Measurements from ENCODE around the gene TBCCD1.
"Not testable (repeated sequence)": the region's sequence is repeated elsewhere in the genome, so short reads cannot be mapped to it uniquely, and the experiment has no call there.

TBCCD1 gene

DNA sequence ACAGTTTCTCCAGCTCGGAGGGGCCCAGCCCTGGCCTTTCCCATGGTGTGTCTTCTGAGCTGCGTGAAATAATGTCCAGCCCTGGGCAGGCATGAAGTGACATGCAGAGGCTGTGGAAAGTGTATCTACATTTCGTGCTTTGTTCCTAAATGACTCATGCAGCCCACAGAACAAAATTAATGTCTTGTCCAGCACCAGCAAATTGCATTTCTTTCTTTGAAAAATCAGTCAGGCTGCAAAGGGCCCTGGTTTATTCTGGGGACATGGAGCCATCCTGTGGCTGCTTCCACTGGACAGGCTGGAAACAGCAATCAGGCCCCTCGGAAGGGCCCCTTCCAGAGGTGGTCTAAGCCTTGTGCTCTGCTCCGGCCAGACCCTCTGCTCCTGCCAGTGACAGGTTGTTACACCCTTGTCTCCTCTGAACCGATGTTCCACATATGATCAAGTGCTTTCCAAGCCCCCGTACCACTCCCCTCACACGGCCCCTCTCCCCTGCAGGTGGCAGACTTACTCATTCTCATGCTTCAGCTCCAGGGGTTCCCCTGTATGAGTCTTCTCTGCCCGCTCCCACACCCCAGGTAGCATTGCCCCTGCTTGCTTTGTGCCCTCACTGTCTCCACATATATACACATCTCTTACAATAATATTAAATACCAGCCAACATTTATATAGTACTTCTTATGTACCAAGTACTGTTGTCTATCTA is 56.6 kb downstream of the TBCCD1 start:
- DNase-seq (ENCODE audit: low spot score): peak; percentile 31
- peak; percentile 51 for TF ChIP-seq CTCF (IDR thresholded peaks at IDR 0.05; ENCODE audit: extremely low read depth, insufficient read depth, missing control alignments)
- in situ Hi-C loops (cut with MboI; ENCODE audit: low pct_unique_long_range_greater_than_20kb, low sequenced_read_pairs, unreplicated experiment): no loop called here

GRCh38 chr3:186509423-186509822 is 57.7 kb downstream of the TBCCD1 start:
- no peak for DNase-seq (ENCODE audit: low spot score)
- TF ChIP-seq CTCF (IDR thresholded peaks at IDR 0.05; ENCODE audit: extremely low read depth, insufficient read depth, missing control alignments): no peak
- in situ Hi-C loops (cut with MboI; ENCODE audit: low pct_unique_long_range_greater_than_20kb, low sequenced_read_pairs, unreplicated experiment): no loop called here

DNA sequence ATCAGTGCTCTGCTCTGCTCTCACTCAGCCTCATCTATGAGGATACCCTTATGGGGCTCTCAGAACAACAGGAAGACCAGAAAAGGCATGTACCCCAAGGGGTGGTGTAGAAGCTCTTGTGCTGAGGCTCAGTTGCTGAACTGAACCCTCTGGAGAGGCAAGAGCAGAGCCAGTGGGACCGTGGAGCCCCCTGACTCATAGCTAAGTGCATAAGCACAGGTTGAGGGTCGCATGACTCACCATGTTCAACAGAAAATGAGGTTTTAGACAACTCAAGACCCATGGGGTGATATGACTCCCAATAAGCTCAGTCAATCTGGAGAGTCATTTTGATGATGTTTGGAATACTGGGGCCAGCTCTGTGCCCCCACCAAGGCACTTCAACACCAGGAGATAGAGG is 60.3 kb downstream of the TBCCD1 start:
- in situ Hi-C loops (cut with MboI; ENCODE audit: low pct_unique_long_range_greater_than_20kb, low sequenced_read_pairs, unreplicated experiment): no loop called here
- no peak for TF ChIP-seq CTCF (IDR thresholded peaks at IDR 0.05; ENCODE audit: extremely low read depth, insufficient read depth, missing control alignments)
- no peak for DNase-seq (ENCODE audit: low spot score)

- in situ Hi-C loops (cut with MboI; ENCODE audit: low pct_unique_long_range_greater_than_20kb, low sequenced_read_pairs, unreplicated experiment): no loop called here
- DNase-seq (ENCODE audit: low spot score): no peak
- no peak for TF ChIP-seq CTCF (IDR thresholded peaks at IDR 0.05; ENCODE audit: extremely low read depth, insufficient read depth, missing control alignments)
These were observed 60.9 kb downstream of the TBCCD1 start for GRCh38 chr3:186506191-186506739.

- DNase-seq (ENCODE audit: low spot score): no peak
- in situ Hi-C loops (cut with MboI; ENCODE audit: low pct_unique_long_range_greater_than_20kb, low sequenced_read_pairs, unreplicated experiment): no loop called here
- no peak for TF ChIP-seq CTCF (IDR thresholded peaks at IDR 0.05; ENCODE audit: extremely low read depth, insufficient read depth, missing control alignments)
These were observed 64.0 kb downstream of the TBCCD1 start for GRCh38 chr3:186502966-186503712.

GRCh38 chr3:186502138-186502948 is 64.8 kb downstream of the TBCCD1 start:
- DNase-seq (ENCODE audit: low spot score): no peak
- in situ Hi-C loops (cut with MboI; ENCODE audit: low pct_unique_long_range_greater_than_20kb, low sequenced_read_pairs, unreplicated experiment): no loop called here
- no peak for TF ChIP-seq CTCF (IDR thresholded peaks at IDR 0.05; ENCODE audit: extremely low read depth, insufficient read depth, missing control alignments)

GRCh38 chr3:186499949-186500348 is 67.2 kb downstream of the TBCCD1 start:
- in situ Hi-C loops (cut with MboI; ENCODE audit: low pct_unique_long_range_greater_than_20kb, low sequenced_read_pairs, unreplicated experiment); DNase-seq (ENCODE audit: low spot score): not testable (repeated sequence)

GRCh38 chr3:186498022-186498421 is 69.1 kb downstream of the TBCCD1 start:
- in situ Hi-C loops (cut with MboI; ENCODE audit: low pct_unique_long_range_greater_than_20kb, low sequenced_read_pairs, unreplicated experiment); DNase-seq (ENCODE audit: low spot score): not testable (repeated sequence)
